CD14-positive monocyte (primary cell): ENCODE data around the gene EIF4A3. TPM values are rescaled to one million over a fixed set of nuclear protein-coding genes. Genes with fewer than 3 reads are reported as not detected.

ENCODE experiments used
- DNase-seq, 3 donors: peaks; one replicate each; pipeline ENCODE4 v3.0.0-alpha.2; 2011 to 2022
- H2AFZ ChIP-seq: 2 replicates; pipeline ENCODE4 v1.6.0; 2012; ENCODE audit warnings: mild to moderate bottlenecking, low read depth, low read length, inconsistent platforms; ENCODE audit not compliant: insufficient read depth, poor library complexity, severe bottlenecking
- H3K27ac ChIP-seq, 2 donors: 1 replicate in 1 of 2; 2 replicates in 1 of 2; pipeline ENCODE4 v1.5.1; 2012 to 2013; ENCODE audit warnings: low read length in 2 of 2, control low read depth in 1 of 2, inconsistent platforms in 1 of 2, low read depth in 1 of 2, mild to moderate bottlenecking in 1 of 2
- H3K27me3 ChIP-seq, 2 donors: one replicate each; pipeline versions ENCODE4 v1.6.0 to v1.6.1; 2011 to 2013; ENCODE audit warnings: low read length in 2 of 2; ENCODE audit not compliant: control insufficient read depth in 2 of 2, insufficient read depth in 2 of 2
- H3K36me3 ChIP-seq, 2 donors: replicated peaks in 1 of 2; 1 replicate in 1 of 2; 2 replicates in 1 of 2; pipeline versions ENCODE4 v1.5.1 to v1.6.1; 2012 to 2013; ENCODE audit warnings: low read length in 2 of 2, control low read depth in 1 of 2, inconsistent platforms in 1 of 2, mild to moderate bottlenecking in 1 of 2; ENCODE audit not compliant: insufficient read depth in 2 of 2, control insufficient read depth in 1 of 2
- H3K4me1 ChIP-seq, 2 donors: 1 replicate in 1 of 2; 2 replicates in 1 of 2; pipeline versions ENCODE4 v1.5.1 to v1.6.1; 2012 to 2013; ENCODE audit warnings: low read length in 2 of 2, control low read depth in 1 of 2, inconsistent platforms in 1 of 2, mild to moderate bottlenecking in 1 of 2, moderate library complexity in 1 of 2; ENCODE audit not compliant: insufficient read depth in 2 of 2, control insufficient read depth in 1 of 2
- H3K4me2 ChIP-seq: replicated peaks from 2 replicates; pipeline ENCODE3; 2012; ENCODE audit warnings: low read length, moderate library complexity, mild to moderate bottlenecking; ENCODE audit not compliant: poor library complexity, severe bottlenecking; ENCODE audit errors: extremely low read depth
- H3K4me3 ChIP-seq, 3 experiments: fragments of 200-600 bp in 1 of 3; sonication (generic) in 1 of 3; replicated peaks in 1 of 3; 1 replicate in 2 of 3; 2 replicates in 1 of 3; pipeline ENCODE4 v1.5.1; 2011 to 2013; ENCODE audit warnings: low read length in 3 of 3, mild to moderate bottlenecking in 3 of 3, control low read depth in 2 of 3, low read depth in 2 of 3, inconsistent platforms in 1 of 3, moderate library complexity in 1 of 3
- H3K79me2 ChIP-seq: 2 replicates; pipeline ENCODE4 v1.6.0; 2012; ENCODE audit warnings: mild to moderate bottlenecking, control low read depth, inconsistent platforms, low read length, moderate library complexity; ENCODE audit not compliant: insufficient read depth
- H3K9ac ChIP-seq: 2 replicates; pipeline ENCODE4 v1.6.0; 2017; ENCODE audit warnings: low read length, mild to moderate bottlenecking; ENCODE audit not compliant: insufficient read depth, poor library complexity, severe bottlenecking
- H3K9me3 ChIP-seq, 2 donors: replicated peaks in 1 of 2; 1 replicate in 1 of 2; 2 replicates in 1 of 2; pipeline versions ENCODE4 v1.5.1 to v1.6.1; 2012 to 2013; ENCODE audit warnings: low read length in 2 of 2, control low read depth in 1 of 2; ENCODE audit not compliant: control insufficient read depth in 1 of 2, insufficient read depth in 1 of 2
- H4K20me1 ChIP-seq: 2 replicates; pipeline ENCODE4 v1.6.0; 2012; ENCODE audit warnings: mild to moderate bottlenecking, low read length, control low read depth, moderate library complexity; ENCODE audit not compliant: insufficient read depth
- H3K27ac Mint-ChIP-seq, 7 donors: one replicate each; pipeline ENCODE4 v1.8.0; 2020; ENCODE audit warnings: mild to moderate bottlenecking in 7 of 7, mixed read lengths in 7 of 7, moderate library complexity in 6 of 7, inconsistent platforms in 2 of 7
- H3K27me3 Mint-ChIP-seq, 3 donors: one replicate each; pipeline ENCODE4 v1.8.0; 2021 to 2022; ENCODE audit warnings: low read depth in 3 of 3, mild to moderate bottlenecking in 3 of 3, mixed read lengths in 3 of 3, moderate library complexity in 3 of 3, inconsistent platforms in 1 of 3
- H3K36me3 Mint-ChIP-seq, 2 donors: one replicate each; pipeline ENCODE4 v1.8.0; 2020; ENCODE audit warnings: mixed read lengths in 2 of 2, inconsistent platforms in 1 of 2, mild to moderate bottlenecking in 1 of 2
- H3K4me1 Mint-ChIP-seq: one replicate; pipeline ENCODE4 v1.8.0; 2020; ENCODE audit warnings: mild to moderate bottlenecking, mixed read lengths
- H3K4me3 Mint-ChIP-seq, 2 donors: one replicate each; pipeline ENCODE4 v1.8.0; 2020; ENCODE audit warnings: mild to moderate bottlenecking in 2 of 2, mixed read lengths in 2 of 2, moderate library complexity in 1 of 2
- H3K9me3 Mint-ChIP-seq, 7 donors: one replicate each; pipeline ENCODE4 v1.8.0; 2020 to 2022; ENCODE audit warnings: mixed read lengths in 7 of 7, mild to moderate bottlenecking in 6 of 7, moderate library complexity in 6 of 7, inconsistent platforms in 2 of 7
- CTCF ChIP-seq: fragments of 200-600 bp; IDR thresholded peaks from one replicate; pipeline ENCODE4 v1.8.0; 2022; ENCODE audit warnings: antibody characterized with exemption, mild to moderate bottlenecking
- WGBS: methylation state at CpG from one replicate; pipeline ENCODE4 v1.1.5; 2013; ENCODE audit warnings: missing lambda C conversion rate; ENCODE audit not compliant: insufficient coverage; 5-methylcytosine and 5-hydroxymethylcytosine counted together
- intact Hi-C, 2 donors: fragments of 100-400 bp; cut with micrococcal nuclease; formaldehyde crosslinking; loops; one replicate each; pipeline versions ENCODE4 v1.15.0 to v1.15.1; 2023
- polyA plus RNA-seq, 3 donors: library from polyadenylated mRNA; depleted of rRNA in 1 of 3; unstranded in 2 of 3; stranded (reverse) in 1 of 3; fragments of 300-500 nt in 2 of 3; fragments of >200 nt in 1 of 3; fragmentation: Illumina TruSeq in 2 of 3; gene quantifications; 1 replicate in 2 of 3; 2 replicates in 1 of 3; pipeline ENCODE4 v1.2.3, GENCODE V29; 2012 to 2021

The EIF4A3 gene
- polyA plus RNA-seq, 3 donors = 101 to 180 (median 106) TPM

DNA sequence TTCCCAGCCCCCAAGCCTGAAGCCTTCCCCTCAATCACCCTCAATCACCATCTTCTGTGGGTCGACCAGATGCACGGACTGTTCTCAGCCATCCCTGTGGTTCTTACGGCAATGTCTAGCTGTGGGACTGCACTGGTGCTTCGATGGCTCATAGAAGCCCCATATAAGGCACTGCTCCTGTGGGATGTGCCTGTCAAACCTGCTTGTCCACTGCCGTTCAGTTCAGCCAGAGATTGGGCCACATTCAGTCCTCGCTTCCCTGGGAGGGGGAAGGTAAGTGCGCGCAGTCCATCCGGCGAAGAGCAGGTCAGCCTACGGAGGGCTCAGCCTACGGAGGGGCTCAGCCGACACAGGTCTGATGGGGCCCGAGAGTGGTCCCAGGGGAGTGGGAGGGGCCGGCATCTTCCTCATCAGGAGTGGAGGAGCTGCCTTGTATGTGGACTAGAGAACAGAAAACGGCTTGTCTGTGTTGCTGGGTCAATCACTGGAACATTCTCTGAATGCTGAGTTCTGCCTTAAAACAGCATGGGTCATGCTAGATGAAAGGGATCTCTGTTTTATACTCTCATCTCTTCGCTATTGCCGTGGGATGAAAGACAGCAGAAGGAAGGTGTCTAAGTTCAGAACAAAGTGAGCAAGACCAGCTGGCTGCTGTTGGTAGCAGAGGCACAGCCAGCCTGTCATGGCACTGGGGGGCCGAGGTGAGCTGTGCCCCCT, 23.0 kb upstream of the EIF4A3 start, which contains the start of gene CARD14:
TSS of gene CARD14 (plus strand) at position 247 of the 717 bp plus-strand sequence. CDS start 11,409 bp downstream, outside the sequence.
- H2AFZ ChIP-seq = no peak within 1 kb of the TSS
- Mint-ChIP-seq H3K9me3 (peaks cover 0 to 5% (median 0%) of the 10 kb centered on the region in 7 donors), H3K27ac (peak within 1 kb of the TSS in 2 of 7 donors; percentile 16 to 36), H3K27me3 (peaks cover 2 to 11% (median 5%) of the 10 kb centered on the region in 3 donors), H3K4me3 (no peak within 1 kb of the TSS), H3K4me1 (peaks cover 2% of the 10 kb centered on the region), H3K36me3 (no peaks in the 10 kb centered on the region)
- H3K4me2 ChIP-seq = no peak within 1 kb of the TSS
- TF ChIP-seq CTCF = no peak
- no peak for DNase-seq
- no peak within 1 kb of the TSS for H3K27ac ChIP-seq
- no peak within 1 kb of the TSS for H3K4me3 ChIP-seq
- H3K9ac ChIP-seq = no peak within 1 kb of the TSS
- no peaks in the 10 kb centered on the region for H3K27me3 ChIP-seq
- H3K36me3 ChIP-seq = no peaks in the 10 kb centered on the region
- no peaks in the 10 kb centered on the region for H3K9me3 ChIP-seq
- no peaks in the 10 kb centered on the region for H4K20me1 ChIP-seq
- 88% methylated on average over 15 of the region's 19 CpGs for WGBS
- no peaks in the 10 kb centered on the region for H3K79me2 ChIP-seq
- intact Hi-C loops = no loop called here
- no peaks in the 10 kb centered on the region for H3K4me1 ChIP-seq

DNA sequence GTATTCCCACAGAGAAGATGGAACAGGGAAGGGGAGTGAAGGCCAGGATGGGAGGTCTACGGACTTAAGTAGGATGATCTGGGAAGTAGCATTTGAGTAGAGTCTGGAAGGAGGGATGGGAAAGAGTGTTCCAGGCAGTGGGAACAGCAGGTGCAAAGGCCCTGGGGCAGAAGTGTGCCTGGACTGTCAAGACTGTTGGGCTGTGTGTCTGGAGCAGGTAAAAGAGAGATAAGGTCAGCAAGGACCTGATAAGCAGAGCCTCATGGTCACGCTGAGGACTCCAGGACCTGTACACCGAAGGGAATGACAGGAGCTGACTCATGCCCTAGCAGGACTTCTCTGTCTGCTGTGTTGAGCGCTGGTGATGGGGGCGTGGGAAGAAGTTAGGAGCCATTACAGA, 22.2 kb upstream of the EIF4A3 start:
- peaks cover under 1 to 9% (median 5%) of the 10 kb centered on the region in 3 donors for H3K27me3 Mint-ChIP-seq
- H3K9ac ChIP-seq = no peak overlapping the region
- no peak for DNase-seq
- H3K4me3 Mint-ChIP-seq = no peak overlapping the region
- no peak overlapping the region for H3K4me2 ChIP-seq
- H2AFZ ChIP-seq = no peak overlapping the region
- H3K4me1 Mint-ChIP-seq = peaks cover 2% of the 10 kb centered on the region
- no peaks in the 10 kb centered on the region for H3K36me3 Mint-ChIP-seq
- H3K27ac ChIP-seq = no peak overlapping the region
- no peaks in the 10 kb centered on the region for H3K4me1 ChIP-seq
- H3K4me3 ChIP-seq = no peak overlapping the region
- no peaks in the 10 kb centered on the region for H4K20me1 ChIP-seq
- H3K36me3 ChIP-seq = no peaks in the 10 kb centered on the region
- intact Hi-C loops = no loop called here
- TF ChIP-seq CTCF = no peak
- H3K79me2 ChIP-seq = no peaks in the 10 kb centered on the region
- no peaks in the 10 kb centered on the region for H3K27me3 ChIP-seq
- WGBS = 96% methylated on average over 3 of the region's 5 CpGs
- H3K9me3 Mint-ChIP-seq = peaks cover 0 to 5% (median 0%) of the 10 kb centered on the region in 7 donors
- H3K27ac Mint-ChIP-seq = peak overlapping the region in 2 of 7 donors; percentile 16 to 36
- H3K9me3 ChIP-seq = no peaks in the 10 kb centered on the region
